ENCODE data around the gene LRFN4. TPM values are rescaled to one million over a fixed set of nuclear protein-coding genes. Genes with fewer than 3 reads are reported as not detected.

LRFN4 gene
- total RNA-seq, 1 experiment from 2014 or later: 30.3 TPM

GRCh38 chr11:66850235-66850587, 6.7 kb upstream of the LRFN4 start:
- intact Hi-C loops (cut with micrococcal nuclease; ENCODE audit: unreplicated experiment): no loop called here
- Mint-ChIP-seq H3K27me3 (ENCODE audit: unreplicated experiment) (no peaks in the 10 kb centered on the region), H3K4me1 (ENCODE audit: low read depth, unreplicated experiment) (peaks cover 10% of the 10 kb centered on the region), H3K36me3 (ENCODE audit: insufficient read depth, unreplicated experiment) (peaks cover 46% of the 10 kb centered on the region), H3K27ac (ENCODE audit: unreplicated experiment) (no peak overlapping the region), H3K9me3 (ENCODE audit: low read depth, unreplicated experiment) (no peaks in the 10 kb centered on the region), H3K4me3 (ENCODE audit: low read depth, unreplicated experiment) (no peak overlapping the region)
- no TSS peak for BruUV-seq (replicated peaks)
- TF ChIP-seq CTCF (IDR thresholded peaks at IDR 0.05; ENCODE audit: unreplicated experiment): no peak
- DNase-seq: no peak
- CTCF ChIA-PET: no interaction called here

- peaks cover 10% of the 10 kb centered on the region for H3K4me1 Mint-ChIP-seq (ENCODE audit: low read depth, unreplicated experiment)
- no peak overlapping the region for H3K27ac Mint-ChIP-seq (ENCODE audit: unreplicated experiment)
- no peak overlapping the region for H3K4me3 Mint-ChIP-seq (ENCODE audit: low read depth, unreplicated experiment)
- CTCF ChIA-PET: no interaction called here
- DNase-seq: no peak
- TF ChIP-seq CTCF (IDR thresholded peaks at IDR 0.05; ENCODE audit: unreplicated experiment): no peak
- BruUV-seq (replicated peaks): no TSS peak
- intact Hi-C loops (cut with micrococcal nuclease; ENCODE audit: unreplicated experiment): no loop called here
- H3K36me3 Mint-ChIP-seq (ENCODE audit: insufficient read depth, unreplicated experiment): peaks cover 44% of the 10 kb centered on the region
- H3K9me3 Mint-ChIP-seq (ENCODE audit: low read depth, unreplicated experiment): no peaks in the 10 kb centered on the region
- no peaks in the 10 kb centered on the region for H3K27me3 Mint-ChIP-seq (ENCODE audit: unreplicated experiment)
These were observed 6.2 kb upstream of the LRFN4 start for GRCh38 chr11:66850588-66851238.

- Mint-ChIP-seq H3K9me3 (ENCODE audit: low read depth, unreplicated experiment) (no peaks in the 10 kb centered on the region), H3K4me3 (ENCODE audit: low read depth, unreplicated experiment) (no peak overlapping the region), H3K27ac (ENCODE audit: unreplicated experiment) (no peak overlapping the region), H3K27me3 (ENCODE audit: unreplicated experiment) (no peaks in the 10 kb centered on the region), H3K36me3 (ENCODE audit: insufficient read depth, unreplicated experiment) (peaks cover 45% of the 10 kb centered on the region), H3K4me1 (ENCODE audit: low read depth, unreplicated experiment) (peaks cover 10% of the 10 kb centered on the region)
- no peak for DNase-seq
- no TSS peak for BruUV-seq (replicated peaks)
- intact Hi-C loops (cut with micrococcal nuclease; ENCODE audit: unreplicated experiment): no loop called here
- CTCF ChIA-PET: no interaction called here
- TF ChIP-seq CTCF (IDR thresholded peaks at IDR 0.05; ENCODE audit: unreplicated experiment): no peak
These were observed 5.6 kb upstream of the LRFN4 start for GRCh38 chr11:66851239-66851596.

GRCh38 chr11:66851698-66852465, 5.0 kb upstream of the LRFN4 start:
- Mint-ChIP-seq H3K27ac (ENCODE audit: unreplicated experiment) (peak overlapping the region; percentile 7), H3K27me3 (ENCODE audit: unreplicated experiment) (no peaks in the 10 kb centered on the region), H3K4me1 (ENCODE audit: low read depth, unreplicated experiment) (peaks cover 10% of the 10 kb centered on the region), H3K9me3 (ENCODE audit: low read depth, unreplicated experiment) (no peaks in the 10 kb centered on the region), H3K36me3 (ENCODE audit: insufficient read depth, unreplicated experiment) (peaks cover 46% of the 10 kb centered on the region), H3K4me3 (ENCODE audit: low read depth, unreplicated experiment) (no peak overlapping the region)
- no peak for TF ChIP-seq CTCF (IDR thresholded peaks at IDR 0.05; ENCODE audit: unreplicated experiment)
- no peak for DNase-seq
- CTCF ChIA-PET: no interaction called here
- no TSS peak for BruUV-seq (replicated peaks)
- intact Hi-C loops (cut with micrococcal nuclease; ENCODE audit: unreplicated experiment): no loop called here
